Measurements from ENCODE around the gene SHOX.

Gene SHOX

GRCh38 chrX:694800-695199 is 64.2 kb downstream of the SHOX start:
- no peak overlapping the region for H3K4me3 ChIP-seq (replicated peaks in 1 of 2; ENCODE audit: low read depth in 2 of 2, low read length in 2 of 2)
- no peak for DNase-seq (ENCODE audit: low read depth in 2 of 2)
- no peak for TF ChIP-seq CTCF (IDR thresholded peaks at IDR 0.05; ENCODE audit: low read depth, low read length)

GRCh38 chrX:698206-698605 is 67.6 kb downstream of the SHOX start:
- TF ChIP-seq CTCF (IDR thresholded peaks at IDR 0.05; ENCODE audit: low read depth, low read length) = no peak
- H3K4me3 ChIP-seq (replicated peaks in 1 of 2; ENCODE audit: low read depth in 2 of 2, low read length in 2 of 2) = no peak overlapping the region
- DNase-seq (ENCODE audit: low read depth in 2 of 2) = no peak

- TF ChIP-seq CTCF (IDR thresholded peaks at IDR 0.05; ENCODE audit: low read depth, low read length) = no peak
- H3K4me3 ChIP-seq (replicated peaks in 1 of 2; ENCODE audit: low read depth in 2 of 2, low read length in 2 of 2) = no peak overlapping the region
- DNase-seq (ENCODE audit: low read depth in 2 of 2) = no peak
Measured at GRCh38 chrX:700936-701335, 70.3 kb downstream of the SHOX start.

GRCh38 chrX:701673-702072 is 71.1 kb downstream of the SHOX start:
- DNase-seq (ENCODE audit: low read depth in 2 of 2) = no peak

GRCh38 chrX:703466-703865 is 72.9 kb downstream of the SHOX start:
- no peak for TF ChIP-seq CTCF (IDR thresholded peaks at IDR 0.05; ENCODE audit: low read depth, low read length)
- DNase-seq (ENCODE audit: low read depth in 2 of 2) = no peak
- no peak overlapping the region for H3K4me3 ChIP-seq (replicated peaks in 1 of 2; ENCODE audit: low read depth in 2 of 2, low read length in 2 of 2)

More at GRCh38 chrX:701673-702072, 71.1 kb downstream of the SHOX start:
- TF ChIP-seq CTCF (IDR thresholded peaks at IDR 0.05; ENCODE audit: low read depth, low read length) = no peak
- no peak overlapping the region for H3K4me3 ChIP-seq (replicated peaks in 1 of 2; ENCODE audit: low read depth in 2 of 2, low read length in 2 of 2)

GRCh38 chrX:703866-704265 is 73.3 kb downstream of the SHOX start:
- peak in 1 of 2 donors; percentile 12 for DNase-seq (ENCODE audit: low read depth in 2 of 2)
- no peak for TF ChIP-seq CTCF (IDR thresholded peaks at IDR 0.05; ENCODE audit: low read depth, low read length)
- no peak overlapping the region for H3K4me3 ChIP-seq (replicated peaks in 1 of 2; ENCODE audit: low read depth in 2 of 2, low read length in 2 of 2)

Measured in cardiac fibroblast (primary cell).